Measurements from ENCODE around the gene MMP2. TPM values are rescaled to one million over a fixed set of nuclear protein-coding genes. Genes with fewer than 3 reads are reported as not detected.

MMP2 gene
- total RNA-seq, 1 experiment from 2014 or later: 61.3 TPM

DNA sequence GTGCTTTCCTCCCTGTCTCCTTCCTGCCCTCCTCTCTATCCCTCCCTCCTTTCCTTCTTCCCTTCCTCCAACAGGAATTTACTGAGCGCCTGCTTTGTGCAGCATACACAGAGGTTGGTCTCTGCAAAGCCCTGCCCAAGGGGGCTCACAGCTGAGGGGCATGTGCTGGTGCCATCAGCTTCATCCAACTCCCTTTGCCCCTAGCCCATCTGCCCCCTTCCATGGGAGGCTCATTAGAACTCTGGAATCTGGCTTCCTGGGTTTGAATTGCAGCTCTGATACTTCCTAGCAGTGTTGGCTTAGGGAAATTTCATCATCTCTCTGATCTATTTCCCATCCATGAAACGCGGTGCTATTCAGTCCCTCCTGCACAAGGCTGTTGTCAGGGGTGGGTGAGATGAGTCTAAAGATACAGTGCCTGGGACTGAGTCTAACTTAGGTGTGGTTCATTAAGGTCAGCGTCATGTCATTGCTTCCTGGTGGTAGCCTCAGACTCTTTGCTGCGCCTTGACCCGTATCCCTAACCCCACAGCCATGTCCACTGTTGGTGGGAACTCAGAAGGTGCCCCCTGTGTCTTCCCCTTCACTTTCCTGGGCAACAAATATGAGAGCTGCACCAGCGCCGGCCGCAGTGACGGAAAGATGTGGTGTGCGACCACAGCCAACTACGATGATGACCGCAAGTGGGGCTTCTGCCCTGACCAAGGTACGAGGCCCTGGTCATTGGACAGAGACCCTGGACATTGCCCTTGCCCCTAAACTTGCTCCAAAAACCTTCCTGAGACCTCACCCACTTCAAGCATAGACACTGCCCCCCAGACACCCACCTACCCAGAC, 10.3 kb downstream of the MMP2 start:
- TF ChIP-seq, protein P1, sequence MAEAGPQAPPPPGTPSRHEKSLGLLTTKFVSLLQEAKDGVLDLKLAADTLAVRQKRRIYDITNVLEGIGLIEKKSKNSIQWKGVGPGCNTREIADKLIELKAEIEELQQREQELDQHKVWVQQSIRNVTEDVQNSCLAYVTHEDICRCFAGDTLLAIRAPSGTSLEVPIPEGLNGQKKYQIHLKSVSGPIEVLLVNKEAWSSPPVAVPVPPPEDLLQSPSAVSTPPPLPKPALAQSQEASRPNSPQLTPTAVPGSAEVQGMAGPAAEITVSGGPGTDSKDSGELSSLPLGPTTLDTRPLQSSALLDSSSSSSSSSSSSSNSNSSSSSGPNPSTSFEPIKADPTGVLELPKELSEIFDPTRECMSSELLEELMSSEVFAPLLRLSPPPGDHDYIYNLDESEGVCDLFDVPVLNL (CRISPR knock-in tag; IDR thresholded peaks at IDR 0.05; ENCODE audit: borderline replicate concordance, low read depth): no peak
- TF ChIP-seq TCF7 (CRISPR knock-in tag; IDR thresholded peaks at IDR 0.05; ENCODE audit: low read depth): no peak
- no peak for TF ChIP-seq GTF2I (CRISPR knock-in tag; conservative IDR thresholded peaks at IDR 0.05)
- TF ChIP-seq, protein P2, sequence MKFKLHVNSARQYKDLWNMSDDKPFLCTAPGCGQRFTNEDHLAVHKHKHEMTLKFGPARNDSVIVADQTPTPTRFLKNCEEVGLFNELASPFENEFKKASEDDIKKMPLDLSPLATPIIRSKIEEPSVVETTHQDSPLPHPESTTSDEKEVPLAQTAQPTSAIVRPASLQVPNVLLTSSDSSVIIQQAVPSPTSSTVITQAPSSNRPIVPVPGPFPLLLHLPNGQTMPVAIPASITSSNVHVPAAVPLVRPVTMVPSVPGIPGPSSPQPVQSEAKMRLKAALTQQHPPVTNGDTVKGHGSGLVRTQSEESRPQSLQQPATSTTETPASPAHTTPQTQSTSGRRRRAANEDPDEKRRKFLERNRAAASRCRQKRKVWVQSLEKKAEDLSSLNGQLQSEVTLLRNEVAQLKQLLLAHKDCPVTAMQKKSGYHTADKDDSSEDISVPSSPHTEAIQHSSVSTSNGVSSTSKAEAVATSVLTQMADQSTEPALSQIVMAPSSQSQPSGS (CRISPR knock-in tag; IDR thresholded peaks at IDR 0.05; ENCODE audit: borderline replicate concordance, low read depth): no peak
- TF ChIP-seq CREM (CRISPR knock-in tag; IDR thresholded peaks at IDR 0.05): no peak
- TF ChIP-seq, protein P3, sequence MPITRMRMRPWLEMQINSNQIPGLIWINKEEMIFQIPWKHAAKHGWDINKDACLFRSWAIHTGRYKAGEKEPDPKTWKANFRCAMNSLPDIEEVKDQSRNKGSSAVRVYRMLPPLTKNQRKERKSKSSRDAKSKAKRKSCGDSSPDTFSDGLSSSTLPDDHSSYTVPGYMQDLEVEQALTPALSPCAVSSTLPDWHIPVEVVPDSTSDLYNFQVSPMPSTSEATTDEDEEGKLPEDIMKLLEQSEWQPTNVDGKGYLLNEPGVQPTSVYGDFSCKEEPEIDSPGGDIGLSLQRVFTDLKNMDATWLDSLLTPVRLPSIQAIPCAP (CRISPR knock-in tag; IDR thresholded peaks at IDR 0.05): no peak
- TF ChIP-seq RORB (CRISPR knock-in tag; IDR thresholded peaks at IDR 0.05): no peak
- TF ChIP-seq, protein P4, sequence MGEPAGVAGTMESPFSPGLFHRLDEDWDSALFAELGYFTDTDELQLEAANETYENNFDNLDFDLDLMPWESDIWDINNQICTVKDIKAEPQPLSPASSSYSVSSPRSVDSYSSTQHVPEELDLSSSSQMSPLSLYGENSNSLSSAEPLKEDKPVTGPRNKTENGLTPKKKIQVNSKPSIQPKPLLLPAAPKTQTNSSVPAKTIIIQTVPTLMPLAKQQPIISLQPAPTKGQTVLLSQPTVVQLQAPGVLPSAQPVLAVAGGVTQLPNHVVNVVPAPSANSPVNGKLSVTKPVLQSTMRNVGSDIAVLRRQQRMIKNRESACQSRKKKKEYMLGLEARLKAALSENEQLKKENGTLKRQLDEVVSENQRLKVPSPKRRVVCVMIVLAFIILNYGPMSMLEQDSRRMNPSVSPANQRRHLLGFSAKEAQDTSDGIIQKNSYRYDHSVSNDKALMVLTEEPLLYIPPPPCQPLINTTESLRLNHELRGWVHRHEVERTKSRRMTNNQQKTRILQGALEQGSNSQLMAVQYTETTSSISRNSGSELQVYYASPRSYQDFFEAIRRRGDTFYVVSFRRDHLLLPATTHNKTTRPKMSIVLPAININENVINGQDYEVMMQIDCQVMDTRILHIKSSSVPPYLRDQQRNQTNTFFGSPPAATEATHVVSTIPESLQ (CRISPR knock-in tag; IDR thresholded peaks at IDR 0.05): no peak
- TF ChIP-seq CBFB (CRISPR knock-in tag; IDR thresholded peaks at IDR 0.05; ENCODE audit: low read depth): no peak

DNA sequence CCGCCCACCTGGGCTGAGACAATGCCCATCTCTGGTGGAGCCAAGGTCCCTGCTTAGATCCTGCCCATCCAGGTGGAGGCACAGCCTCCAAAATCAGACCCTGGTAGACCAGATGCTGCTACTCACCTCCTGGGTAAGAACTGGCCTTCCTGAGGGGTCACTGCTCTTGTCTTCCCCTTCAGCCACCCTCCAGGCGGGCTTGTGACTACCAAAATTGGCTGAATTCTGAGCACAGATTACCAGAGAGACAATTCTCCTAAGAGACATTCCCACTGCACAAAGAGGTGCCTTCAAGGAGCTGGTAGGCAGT, 10.9 kb downstream of the MMP2 start:
- Mint-ChIP-seq H3K4me3 (no peak overlapping the region), H3K9me3 (no peaks in the 10 kb centered on the region), H3K27ac (no peak overlapping the region), H3K36me3 (peaks cover 19% of the 10 kb centered on the region), H3K4me1 (no peaks in the 10 kb centered on the region; the same call in none of the 2 replicates), H3K27me3 (ENCODE audit: low read depth) (no peaks in the 10 kb centered on the region)
- ChIA-PET CTCF (no interaction called here), POLR2A (no interaction called here)
- DNase-seq (ENCODE audit: low spot score) (no peak), ATAC-seq (no peak)
- TF ChIP-seq NFYB (CRISPR knock-in tag; conservative IDR thresholded peaks at IDR 0.05; ENCODE audit: low read depth): no peak
- TF ChIP-seq, protein P1 (CRISPR knock-in tag; IDR thresholded peaks at IDR 0.05; ENCODE audit: borderline replicate concordance, low read depth): no peak
- TF ChIP-seq KAT7 (CRISPR knock-in tag; IDR thresholded peaks at IDR 0.05; ENCODE audit: borderline replicate concordance): no peak
- no peak for TF ChIP-seq SP1 (CRISPR knock-in tag; conservative IDR thresholded peaks at IDR 0.05)
- no peak for TF ChIP-seq TEAD4 (CRISPR knock-in tag; IDR thresholded peaks at IDR 0.05)
- TF ChIP-seq, protein P5, sequence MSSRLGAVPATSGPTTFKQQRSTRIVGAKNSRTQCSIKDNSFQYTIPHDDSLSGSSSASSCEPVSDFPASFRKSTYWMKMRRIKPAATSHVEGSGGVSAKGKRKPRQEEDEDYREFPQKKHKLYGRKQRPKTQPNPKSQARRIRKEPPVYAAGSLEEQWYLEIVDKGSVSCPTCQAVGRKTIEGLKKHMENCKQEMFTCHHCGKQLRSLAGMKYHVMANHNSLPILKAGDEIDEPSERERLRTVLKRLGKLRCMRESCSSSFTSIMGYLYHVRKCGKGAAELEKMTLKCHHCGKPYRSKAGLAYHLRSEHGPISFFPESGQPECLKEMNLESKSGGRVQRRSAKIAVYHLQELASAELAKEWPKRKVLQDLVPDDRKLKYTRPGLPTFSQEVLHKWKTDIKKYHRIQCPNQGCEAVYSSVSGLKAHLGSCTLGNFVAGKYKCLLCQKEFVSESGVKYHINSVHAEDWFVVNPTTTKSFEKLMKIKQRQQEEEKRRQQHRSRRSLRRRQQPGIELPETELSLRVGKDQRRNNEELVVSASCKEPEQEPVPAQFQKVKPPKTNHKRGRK (CRISPR knock-in tag; IDR thresholded peaks at IDR 0.05; ENCODE audit: borderline replicate concordance): no peak
- TF ChIP-seq ESRRA (CRISPR knock-in tag; IDR thresholded peaks at IDR 0.05; ENCODE audit: borderline replicate concordance): no peak
- TF ChIP-seq RORB (CRISPR knock-in tag; IDR thresholded peaks at IDR 0.05): no peak
- TF ChIP-seq IRF2 (CRISPR knock-in tag; IDR thresholded peaks at IDR 0.05; ENCODE audit: borderline replicate concordance, low read depth): no peak
- TF ChIP-seq, protein P6, sequence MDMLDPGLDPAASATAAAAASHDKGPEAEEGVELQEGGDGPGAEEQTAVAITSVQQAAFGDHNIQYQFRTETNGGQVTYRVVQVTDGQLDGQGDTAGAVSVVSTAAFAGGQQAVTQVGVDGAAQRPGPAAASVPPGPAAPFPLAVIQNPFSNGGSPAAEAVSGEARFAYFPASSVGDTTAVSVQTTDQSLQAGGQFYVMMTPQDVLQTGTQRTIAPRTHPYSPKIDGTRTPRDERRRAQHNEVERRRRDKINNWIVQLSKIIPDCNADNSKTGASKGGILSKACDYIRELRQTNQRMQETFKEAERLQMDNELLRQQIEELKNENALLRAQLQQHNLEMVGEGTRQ (CRISPR knock-in tag; IDR thresholded peaks at IDR 0.05): no peak
- no peak for TF ChIP-seq NR3C1 (CRISPR knock-in tag; conservative IDR thresholded peaks at IDR 0.05; ENCODE audit: low read depth)
- TF ChIP-seq GABPB1 (CRISPR knock-in tag; IDR thresholded peaks at IDR 0.05): no peak

More for the DNA sequence above, 10.3 kb downstream of the MMP2 start:
- Mint-ChIP-seq H3K9me3 (no peaks in the 10 kb centered on the region), H3K4me1 (no peaks in the 10 kb centered on the region; the same call in 1 of the 2 replicates), H3K4me3 (no peak overlapping the region), H3K27ac (no peak overlapping the region), H3K27me3 (ENCODE audit: low read depth) (no peaks in the 10 kb centered on the region), H3K36me3 (peaks cover 24% of the 10 kb centered on the region)
- no peak for ATAC-seq
- DNase-seq (ENCODE audit: low spot score): no peak
- ChIA-PET CTCF (no interaction called here), POLR2A (no interaction called here)

Data from WTC11 (cell line).